CD8-positive, alpha-beta memory T cell (primary cell): ENCODE data around the gene FGG. TPM values are rescaled to one million over a fixed set of nuclear protein-coding genes. Genes with fewer than 3 reads are reported as not detected.

Experiments used
- CTCF ChIA-PET: fragments of 350-600 bp; sonication (Branson Sonifier 250); formaldehyde crosslinking; loops from one replicate; lab custom pipeline; 2021; ENCODE audit warnings: antibody characterized with exemption; lab: Charles Lee
- POLR2A ChIA-PET: fragments of 350-600 bp; sonication (Branson Sonifier 250); formaldehyde crosslinking; loops from one replicate; lab custom pipeline; 2021; ENCODE audit warnings: antibody characterized with exemption; lab: Charles Lee
- DNase-seq, 5 donors: peaks; one replicate each; pipeline versions ENCODE4 v3.0.0 to v3.0.0-alpha.2; 2020 to 2022; ENCODE audit warnings: mixed read lengths in 1 of 5
- H3K27ac ChIP-seq: one replicate; pipeline ENCODE4 v1.7.0; 2013; ENCODE audit warnings: low read depth, mild to moderate bottlenecking, low read length, moderate library complexity
- H3K27me3 ChIP-seq: 2 replicates; pipeline ENCODE4 v1.7.0; 2013; ENCODE audit warnings: low read length, mild to moderate bottlenecking; ENCODE audit not compliant: insufficient read depth, poor library complexity, severe bottlenecking
- H3K36me3 ChIP-seq: 2 replicates; pipeline ENCODE4 v1.7.0; 2013; ENCODE audit warnings: mild to moderate bottlenecking, low read length, moderate library complexity; ENCODE audit not compliant: insufficient read depth
- H3K4me1 ChIP-seq: 2 replicates; pipeline ENCODE4 v1.7.0; 2013; ENCODE audit warnings: mild to moderate bottlenecking, low read length, moderate library complexity; ENCODE audit not compliant: insufficient read depth
- H3K4me3 ChIP-seq: 2 replicates; pipeline ENCODE4 v1.7.0; 2013; ENCODE audit warnings: mild to moderate bottlenecking, low read length
- H3K9me3 ChIP-seq: 2 replicates; pipeline ENCODE4 v1.7.0; 2013; ENCODE audit warnings: mild to moderate bottlenecking, low read length
- H3K27ac Mint-ChIP-seq, 8 donors: one replicate each; pipeline ENCODE4 v1.8.0; 2020 to 2021; ENCODE audit warnings: mixed read lengths in 8 of 8, mild to moderate bottlenecking in 6 of 8, inconsistent platforms in 3 of 8, moderate library complexity in 3 of 8
- H3K27me3 Mint-ChIP-seq, 2 donors: one replicate each; pipeline ENCODE4 v1.8.0; 2020 to 2021; ENCODE audit warnings: mixed read lengths in 2 of 2, mild to moderate bottlenecking in 1 of 2, moderate library complexity in 1 of 2
- H3K36me3 Mint-ChIP-seq, 3 donors: one replicate each; pipeline ENCODE4 v1.8.0; 2020 to 2021; ENCODE audit warnings: mixed read lengths in 3 of 3, inconsistent platforms in 1 of 3, mild to moderate bottlenecking in 1 of 3
- H3K4me1 Mint-ChIP-seq, 3 donors: one replicate each; pipeline ENCODE4 v1.8.0; 2020 to 2021; ENCODE audit warnings: mixed read lengths in 3 of 3, inconsistent platforms in 1 of 3, mild to moderate bottlenecking in 1 of 3
- H3K4me3 Mint-ChIP-seq, 7 donors: one replicate each; pipeline ENCODE4 v1.8.0; 2020 to 2021; ENCODE audit warnings: mixed read lengths in 7 of 7, mild to moderate bottlenecking in 6 of 7, moderate library complexity in 4 of 7, inconsistent platforms in 2 of 7
- H3K9me3 Mint-ChIP-seq, 5 donors: one replicate each; pipeline ENCODE4 v1.8.0; 2020 to 2022; ENCODE audit warnings: mixed read lengths in 5 of 5, mild to moderate bottlenecking in 3 of 5, moderate library complexity in 2 of 5, inconsistent platforms in 1 of 5
- polyA plus RNA-seq: library from polyadenylated mRNA; unstranded; fragments of 300-500 nt; fragmentation: Illumina TruSeq; gene quantifications from one replicate; pipeline ENCODE4 v1.2.3, GENCODE V29; 2021
- total RNA-seq, 2 experiments: library from RNA; stranded (reverse); gene quantifications; one replicate each; pipeline ENCODE4 v1.2.3, GENCODE V29; 2021

The FGG gene
- total and polyA plus RNA-seq, 3 experiments from 2014 or later: not detected

- H3K36me3 ChIP-seq: no peaks in the 10 kb centered on the region
- H3K4me3 ChIP-seq: no peak overlapping the region
- no peak overlapping the region for H3K27ac Mint-ChIP-seq
- CTCF ChIA-PET: no interaction called here
- no peaks in the 10 kb centered on the region for H3K9me3 ChIP-seq
- POLR2A ChIA-PET: no interaction called here
- no peak for DNase-seq
- H3K9me3 Mint-ChIP-seq: no peaks in the 10 kb centered on the region
- no peaks in the 10 kb centered on the region for H3K36me3 Mint-ChIP-seq
- H3K27me3 Mint-ChIP-seq: peaks cover 14 to 37% of the 10 kb centered on the region in 2 donors
- H3K4me3 Mint-ChIP-seq: no peak overlapping the region
- no peaks in the 10 kb centered on the region for H3K4me1 ChIP-seq
- H3K27ac ChIP-seq: no peak overlapping the region
- H3K27me3 ChIP-seq: no peaks in the 10 kb centered on the region
- H3K4me1 Mint-ChIP-seq: no peaks in the 10 kb centered on the region
Measured at GRCh38 chr4:154589296-154590197, 22.9 kb downstream of the FGG start.

GRCh38 chr4:154588198-154588597 is 24.3 kb downstream of the FGG start:
- POLR2A ChIA-PET: no interaction called here
- no peak overlapping the region for H3K27ac Mint-ChIP-seq

GRCh38 chr4:154586296-154587033 is 26.0 kb downstream of the FGG start:
- H3K27ac Mint-ChIP-seq: no peak overlapping the region
- Histone ChIP-seq H3K36me3 (no peaks in the 10 kb centered on the region), H3K9me3 (no peaks in the 10 kb centered on the region), H3K4me1 (no peaks in the 10 kb centered on the region), H3K4me3 (no peak overlapping the region), H3K27me3 (no peaks in the 10 kb centered on the region), H3K27ac (no peak overlapping the region)
- no peaks in the 10 kb centered on the region for H3K9me3 Mint-ChIP-seq
- POLR2A ChIA-PET: no interaction called here
- no peak for DNase-seq
- peaks cover 16 to 30% of the 10 kb centered on the region in 2 donors for H3K27me3 Mint-ChIP-seq
- H3K36me3 Mint-ChIP-seq: no peaks in the 10 kb centered on the region
- H3K4me3 Mint-ChIP-seq: no peak overlapping the region
- H3K4me1 Mint-ChIP-seq: no peaks in the 10 kb centered on the region
- CTCF ChIA-PET: no interaction called here

More at GRCh38 chr4:154588198-154588597, 24.3 kb downstream of the FGG start:
- Histone ChIP-seq H3K9me3 (no peaks in the 10 kb centered on the region), H3K36me3 (no peaks in the 10 kb centered on the region), H3K27ac (no peak overlapping the region), H3K27me3 (no peaks in the 10 kb centered on the region), H3K4me1 (no peaks in the 10 kb centered on the region), H3K4me3 (no peak overlapping the region)
- no peaks in the 10 kb centered on the region for H3K36me3 Mint-ChIP-seq
- no peaks in the 10 kb centered on the region for H3K4me1 Mint-ChIP-seq
- H3K9me3 Mint-ChIP-seq: no peaks in the 10 kb centered on the region
- CTCF ChIA-PET: no interaction called here
- H3K27me3 Mint-ChIP-seq: peaks cover 14 to 30% of the 10 kb centered on the region in 2 donors
- no peak for DNase-seq
- H3K4me3 Mint-ChIP-seq: no peak overlapping the region

GRCh38 chr4:154585369-154586018 is 27.0 kb downstream of the FGG start:
- POLR2A ChIA-PET: no interaction called here
- CTCF ChIA-PET: interaction anchor here (1.4 kb wide), 1 partner anchor 8 kb away, joined by 3 read pairs; no protein-coding TSS in a partner anchor
- H3K36me3 Mint-ChIP-seq: no peaks in the 10 kb centered on the region
- Histone ChIP-seq H3K27me3 (no peaks in the 10 kb centered on the region), H3K4me3 (no peak overlapping the region), H3K27ac (no peak overlapping the region), H3K4me1 (no peaks in the 10 kb centered on the region), H3K36me3 (no peaks in the 10 kb centered on the region), H3K9me3 (no peaks in the 10 kb centered on the region)
- H3K4me1 Mint-ChIP-seq: no peaks in the 10 kb centered on the region
- no peak overlapping the region for H3K27ac Mint-ChIP-seq
- H3K9me3 Mint-ChIP-seq: no peaks in the 10 kb centered on the region
- peaks cover 16 to 26% of the 10 kb centered on the region in 2 donors for H3K27me3 Mint-ChIP-seq
- DNase-seq: no peak
- H3K4me3 Mint-ChIP-seq: no peak overlapping the region

- Mint-ChIP-seq H3K27me3 (peaks cover 11 to 17% of the 10 kb centered on the region in 2 donors), H3K4me3 (no peak overlapping the region), H3K36me3 (no peaks in the 10 kb centered on the region), H3K9me3 (no peaks in the 10 kb centered on the region), H3K27ac (no peak overlapping the region), H3K4me1 (no peaks in the 10 kb centered on the region)
- Histone ChIP-seq H3K4me3 (no peak overlapping the region), H3K27ac (no peak overlapping the region), H3K27me3 (no peaks in the 10 kb centered on the region), H3K9me3 (no peaks in the 10 kb centered on the region), H3K36me3 (no peaks in the 10 kb centered on the region), H3K4me1 (no peaks in the 10 kb centered on the region)
- ChIA-PET CTCF (no interaction called here), POLR2A (interaction anchor here (0.6 kb wide), 1 partner anchor 306 kb away, joined by 3 read pairs; no protein-coding TSS in a partner anchor)
- DNase-seq: no peak
Measured at GRCh38 chr4:154584259-154584658, 28.2 kb downstream of the FGG start.

GRCh38 chr4:154583677-154584076 is 28.8 kb downstream of the FGG start:
- no peak overlapping the region for H3K27ac Mint-ChIP-seq
- H3K4me3 Mint-ChIP-seq: no peak overlapping the region
- no peaks in the 10 kb centered on the region for H3K36me3 Mint-ChIP-seq
- DNase-seq: no peak
- Histone ChIP-seq H3K27ac (no peak overlapping the region), H3K4me3 (no peak overlapping the region), H3K36me3 (no peaks in the 10 kb centered on the region), H3K27me3 (no peaks in the 10 kb centered on the region), H3K9me3 (no peaks in the 10 kb centered on the region), H3K4me1 (no peaks in the 10 kb centered on the region)
- ChIA-PET POLR2A (no interaction called here), CTCF (no interaction called here)
- H3K27me3 Mint-ChIP-seq: peaks cover 13 to 21% of the 10 kb centered on the region in 2 donors
- H3K4me1 Mint-ChIP-seq: no peaks in the 10 kb centered on the region
- H3K9me3 Mint-ChIP-seq: no peaks in the 10 kb centered on the region

- ChIA-PET POLR2A (no interaction called here), CTCF (no interaction called here)
- Mint-ChIP-seq H3K9me3 (no peaks in the 10 kb centered on the region), H3K27me3 (peaks cover 13 to 19% of the 10 kb centered on the region in 2 donors), H3K4me3 (no peak overlapping the region), H3K27ac (no peak overlapping the region), H3K36me3 (no peaks in the 10 kb centered on the region), H3K4me1 (no peaks in the 10 kb centered on the region)
- Histone ChIP-seq H3K9me3 (no peaks in the 10 kb centered on the region), H3K27ac (no peak overlapping the region), H3K4me3 (no peak overlapping the region), H3K36me3 (no peaks in the 10 kb centered on the region), H3K4me1 (no peaks in the 10 kb centered on the region), H3K27me3 (no peaks in the 10 kb centered on the region)
- DNase-seq: no peak
Measured at GRCh38 chr4:154583230-154583629, 29.2 kb downstream of the FGG start.

GRCh38 chr4:154582723-154583122 is 29.7 kb downstream of the FGG start:
- no peaks in the 10 kb centered on the region for H3K9me3 Mint-ChIP-seq
- no peaks in the 10 kb centered on the region for H3K4me1 Mint-ChIP-seq
- no peaks in the 10 kb centered on the region for H3K9me3 ChIP-seq
- CTCF ChIA-PET: no interaction called here
- H3K36me3 ChIP-seq: no peaks in the 10 kb centered on the region
- no peaks in the 10 kb centered on the region for H3K4me1 ChIP-seq
- peaks cover 13 to 20% of the 10 kb centered on the region in 2 donors for H3K27me3 Mint-ChIP-seq
- no peak overlapping the region for H3K4me3 ChIP-seq
- H3K4me3 Mint-ChIP-seq: no peak overlapping the region
- H3K27me3 ChIP-seq: no peaks in the 10 kb centered on the region
- H3K27ac Mint-ChIP-seq: no peak overlapping the region
- no peak for DNase-seq
- POLR2A ChIA-PET: no interaction called here
- no peaks in the 10 kb centered on the region for H3K36me3 Mint-ChIP-seq
- H3K27ac ChIP-seq: no peak overlapping the region
